GM12864 (cell line): ENCODE results near the gene TNIK.

Source experiments
- DNase-seq: peaks from one replicate; pipeline ENCODE4 v3.0.0-alpha.2; 2011; ENCODE audit warnings: low read depth
- H3K4me3 ChIP-seq: 2 replicates; pipeline ENCODE4 v1.5.1; 2011; ENCODE audit warnings: mild to moderate bottlenecking, low read depth, low read length, control low read depth
- CTCF ChIP-seq: IDR thresholded peaks from 2 replicates; pipeline ENCODE4 v1.5.1; 2011; ENCODE audit warnings: low read depth, mild to moderate bottlenecking, moderate library complexity, low read length, control low read depth, inconsistent platforms; ENCODE audit errors: missing control alignments

Gene TNIK

DNA sequence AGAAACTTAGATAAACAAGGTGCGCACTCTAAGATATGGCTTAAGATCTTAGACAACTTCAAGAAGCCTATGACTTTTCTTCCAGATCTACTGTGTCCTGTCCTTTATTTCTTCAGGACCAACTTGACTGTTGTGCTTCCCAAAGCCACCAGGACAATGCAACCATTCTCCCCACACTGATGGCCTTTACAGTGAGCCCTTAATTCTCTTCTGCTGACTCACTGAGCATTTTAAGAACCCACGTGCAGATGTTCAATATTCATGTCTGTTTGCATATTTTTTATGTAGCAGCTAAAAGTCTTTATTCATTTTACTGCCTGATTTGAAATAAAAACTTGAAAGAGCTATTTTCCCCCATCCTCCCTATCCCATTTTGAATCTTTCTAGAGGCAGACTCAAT lies 330.4 kb downstream of the TNIK start:
- H3K4me3 ChIP-seq, result no peak overlapping the region
- DNase-seq, result no peak
- no peak for TF ChIP-seq CTCF

GRCh38 chr3:171127611-171128010 lies 332.6 kb downstream of the TNIK start:
- no peak for TF ChIP-seq CTCF
- no peak for DNase-seq
- H3K4me3 ChIP-seq, result no peak overlapping the region

- no peak for TF ChIP-seq CTCF
- no peak for DNase-seq
- H3K4me3 ChIP-seq, result no peak overlapping the region
These were observed 333.6 kb downstream of the TNIK start for GRCh38 chr3:171126478-171127209.

GRCh38 chr3:171125010-171125409 lies 335.2 kb downstream of the TNIK start:
- no peak overlapping the region for H3K4me3 ChIP-seq
- DNase-seq, result no peak
- no peak for TF ChIP-seq CTCF

DNA sequence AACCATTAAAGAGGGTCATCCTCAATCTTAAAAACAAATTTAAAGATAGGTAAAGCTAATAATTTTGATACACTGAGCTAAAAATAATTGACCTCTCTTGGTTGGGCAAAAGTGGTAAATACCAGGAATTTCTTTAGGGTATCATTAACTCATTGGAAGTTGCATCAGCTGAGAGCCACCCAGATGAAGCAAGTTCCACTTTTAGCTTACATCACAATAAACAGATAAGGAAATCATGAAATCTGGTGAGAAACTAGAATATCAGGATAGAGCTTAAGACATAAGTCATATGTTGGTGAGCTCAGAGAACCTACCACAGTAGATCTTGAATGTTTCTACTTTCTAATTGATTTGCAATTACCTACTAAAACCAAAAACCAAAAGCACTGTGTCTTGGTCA lies 336.3 kb downstream of the TNIK start:
- no peak for DNase-seq
- TF ChIP-seq CTCF, result no peak
- no peak overlapping the region for H3K4me3 ChIP-seq

DNA sequence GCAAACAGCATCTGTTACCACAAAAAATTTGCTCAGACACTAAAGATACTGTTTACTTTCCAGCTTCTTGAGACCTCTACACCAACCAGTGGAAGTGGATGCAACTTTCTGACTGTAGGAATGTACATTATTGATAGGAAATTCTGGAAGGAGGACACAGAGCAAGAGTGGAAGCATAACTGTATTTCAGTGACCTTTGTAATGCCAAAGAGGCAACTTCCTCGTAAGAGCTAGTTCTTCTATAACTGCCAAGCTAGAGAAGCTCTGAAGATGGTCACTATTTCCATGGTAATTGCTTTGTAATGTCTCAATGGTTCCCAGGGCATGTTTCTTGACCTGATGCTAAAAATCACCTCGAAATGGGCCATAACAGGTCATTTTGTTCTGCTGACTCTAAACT lies 337.3 kb downstream of the TNIK start:
- DNase-seq, result no peak
- no peak overlapping the region for H3K4me3 ChIP-seq
- TF ChIP-seq CTCF, result no peak

- no peak for DNase-seq
- H3K4me3 ChIP-seq, result no peak overlapping the region
- no peak for TF ChIP-seq CTCF
These were observed 338.0 kb downstream of the TNIK start for GRCh38 chr3:171122240-171122639.
